ENCODE measurements around the gene RAMP2. TPM values are rescaled to one million over a fixed set of nuclear protein-coding genes. Genes with fewer than 3 reads are reported as not detected.

The RAMP2 gene
- total RNA-seq, 3 donors from 2014 or later (not counting 1 experiment from before 2014, with no cell fraction given) = not detected

DNA sequence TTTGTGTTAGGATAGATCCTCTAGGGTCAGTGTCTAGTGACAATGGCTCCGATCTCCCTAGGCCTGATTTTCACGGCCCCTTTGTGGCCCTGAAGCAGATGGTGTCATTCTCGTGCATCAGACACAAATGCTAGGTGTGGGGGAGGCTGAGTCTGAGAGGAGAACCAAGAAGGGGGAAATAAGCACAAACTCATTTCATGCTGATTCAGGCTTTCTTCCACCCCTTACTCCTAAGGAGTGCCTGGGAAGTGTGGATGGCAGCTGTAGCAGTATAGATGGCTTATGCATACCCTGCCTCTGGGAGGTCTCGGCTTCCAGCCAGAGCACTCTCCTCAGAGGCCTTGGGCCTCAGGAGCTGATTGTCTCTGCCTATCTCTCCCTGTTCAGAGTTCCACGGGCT lies 17.5 kb downstream of the RAMP2 start:
- WGBS (ENCODE audit: insufficient coverage) = 97% methylated on average over 5 of the region's 5 CpGs
- H3K27me3 Mint-ChIP-seq (ENCODE audit: low read depth in 2 of 2) = peaks cover 10 to 28% of the 10 kb centered on the region in 2 donors
- peaks cover 9 to 25% of the 10 kb centered on the region in 2 donors for H3K4me1 Mint-ChIP-seq
- no peaks in the 10 kb centered on the region for H3K36me3 Mint-ChIP-seq
- Histone ChIP-seq H3K27me3 (ENCODE audit: control insufficient read depth, insufficient read depth, low read length) (peaks cover 15% of the 10 kb centered on the region), H3K4me1 (ENCODE audit: control insufficient read depth, insufficient read depth, low read length) (peaks cover 14% of the 10 kb centered on the region), H3K9me3 (ENCODE audit: control insufficient read depth, insufficient read depth, low read length) (no peaks in the 10 kb centered on the region), H3K27ac (ENCODE audit: low read length) (no peak overlapping the region), H3K4me3 (ENCODE audit: low read length) (no peak overlapping the region), H3K36me3 (ENCODE audit: control insufficient read depth, insufficient read depth, low read length) (peaks cover 31% of the 10 kb centered on the region)
- DNase-seq (no peak), ATAC-seq (no peak)
- no peaks in the 10 kb centered on the region for H3K9me3 Mint-ChIP-seq
- no peak overlapping the region for H3K4me3 Mint-ChIP-seq
- intact Hi-C loops (cut with micrococcal nuclease) = no loop called here
- TF ChIP-seq, protein P1, sequence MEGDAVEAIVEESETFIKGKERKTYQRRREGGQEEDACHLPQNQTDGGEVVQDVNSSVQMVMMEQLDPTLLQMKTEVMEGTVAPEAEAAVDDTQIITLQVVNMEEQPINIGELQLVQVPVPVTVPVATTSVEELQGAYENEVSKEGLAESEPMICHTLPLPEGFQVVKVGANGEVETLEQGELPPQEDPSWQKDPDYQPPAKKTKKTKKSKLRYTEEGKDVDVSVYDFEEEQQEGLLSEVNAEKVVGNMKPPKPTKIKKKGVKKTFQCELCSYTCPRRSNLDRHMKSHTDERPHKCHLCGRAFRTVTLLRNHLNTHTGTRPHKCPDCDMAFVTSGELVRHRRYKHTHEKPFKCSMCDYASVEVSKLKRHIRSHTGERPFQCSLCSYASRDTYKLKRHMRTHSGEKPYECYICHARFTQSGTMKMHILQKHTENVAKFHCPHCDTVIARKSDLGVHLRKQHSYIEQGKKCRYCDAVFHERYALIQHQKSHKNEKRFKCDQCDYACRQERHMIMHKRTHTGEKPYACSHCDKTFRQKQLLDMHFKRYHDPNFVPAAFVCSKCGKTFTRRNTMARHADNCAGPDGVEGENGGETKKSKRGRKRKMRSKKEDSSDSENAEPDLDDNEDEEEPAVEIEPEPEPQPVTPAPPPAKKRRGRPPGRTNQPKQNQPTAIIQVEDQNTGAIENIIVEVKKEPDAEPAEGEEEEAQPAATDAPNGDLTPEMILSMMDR (IDR thresholded peaks at IDR 0.05) = no peak
- H3K27ac Mint-ChIP-seq = no peak overlapping the region

DNA sequence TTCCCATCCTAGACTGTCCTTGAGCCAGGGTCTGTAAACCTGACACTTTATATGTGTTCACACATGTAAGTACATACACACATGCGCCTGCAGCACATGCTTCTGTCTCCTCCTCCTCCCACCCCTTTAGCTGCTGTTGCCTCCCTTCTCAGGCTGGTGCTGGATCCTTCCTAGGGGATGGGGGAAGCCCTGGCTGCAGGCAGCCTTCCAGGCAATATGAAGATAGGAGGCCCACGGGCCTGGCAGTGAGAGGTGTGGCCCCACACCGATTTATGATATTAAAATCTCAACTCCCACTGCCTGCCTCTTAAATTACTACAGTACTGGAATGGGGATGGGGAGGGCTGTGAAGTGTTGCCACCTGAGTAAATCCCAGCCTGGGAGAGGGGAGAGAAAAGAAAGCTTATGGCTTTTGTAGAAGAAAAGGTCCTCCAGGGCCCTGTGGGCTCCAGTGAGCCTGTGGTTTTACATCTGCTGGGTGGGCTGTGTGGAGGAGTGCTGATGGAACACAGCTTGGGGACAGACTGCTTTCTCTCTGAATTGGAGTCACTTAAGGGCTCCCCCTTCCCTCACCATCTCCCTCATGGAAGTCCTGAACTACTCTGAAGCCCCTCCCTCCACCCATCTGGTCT lies 18.4 kb downstream of the RAMP2 start:
- peak overlapping the region; percentile 21 for H3K4me3 Mint-ChIP-seq
- H3K27me3 ChIP-seq (ENCODE audit: control insufficient read depth, insufficient read depth, low read length) = peaks cover 24% of the 10 kb centered on the region
- DNase-seq = no peak
- peaks cover 31% of the 10 kb centered on the region for H3K36me3 ChIP-seq (ENCODE audit: control insufficient read depth, insufficient read depth, low read length)
- H3K4me1 Mint-ChIP-seq = peaks cover under 1 to 19% of the 10 kb centered on the region in 2 donors
- TF ChIP-seq, protein P1 (IDR thresholded peaks at IDR 0.05) = no peak
- H3K4me1 ChIP-seq (ENCODE audit: control insufficient read depth, insufficient read depth, low read length) = peaks cover 8% of the 10 kb centered on the region
- H3K27me3 Mint-ChIP-seq (ENCODE audit: low read depth in 2 of 2) = peaks cover 19 to 33% of the 10 kb centered on the region in 2 donors
- H3K9me3 ChIP-seq (ENCODE audit: control insufficient read depth, insufficient read depth, low read length) = no peaks in the 10 kb centered on the region
- intact Hi-C loops (cut with micrococcal nuclease) = no loop called here
- H3K9me3 Mint-ChIP-seq = no peaks in the 10 kb centered on the region
- ATAC-seq = no peak
- no peak overlapping the region for H3K27ac Mint-ChIP-seq
- WGBS (ENCODE audit: insufficient coverage) = 100% methylated on average over 1 of the region's 3 CpGs
- H3K4me3 ChIP-seq (ENCODE audit: low read length) = no peak overlapping the region
- no peaks in the 10 kb centered on the region for H3K36me3 Mint-ChIP-seq
- H3K27ac ChIP-seq (ENCODE audit: low read length) = no peak overlapping the region

DNA sequence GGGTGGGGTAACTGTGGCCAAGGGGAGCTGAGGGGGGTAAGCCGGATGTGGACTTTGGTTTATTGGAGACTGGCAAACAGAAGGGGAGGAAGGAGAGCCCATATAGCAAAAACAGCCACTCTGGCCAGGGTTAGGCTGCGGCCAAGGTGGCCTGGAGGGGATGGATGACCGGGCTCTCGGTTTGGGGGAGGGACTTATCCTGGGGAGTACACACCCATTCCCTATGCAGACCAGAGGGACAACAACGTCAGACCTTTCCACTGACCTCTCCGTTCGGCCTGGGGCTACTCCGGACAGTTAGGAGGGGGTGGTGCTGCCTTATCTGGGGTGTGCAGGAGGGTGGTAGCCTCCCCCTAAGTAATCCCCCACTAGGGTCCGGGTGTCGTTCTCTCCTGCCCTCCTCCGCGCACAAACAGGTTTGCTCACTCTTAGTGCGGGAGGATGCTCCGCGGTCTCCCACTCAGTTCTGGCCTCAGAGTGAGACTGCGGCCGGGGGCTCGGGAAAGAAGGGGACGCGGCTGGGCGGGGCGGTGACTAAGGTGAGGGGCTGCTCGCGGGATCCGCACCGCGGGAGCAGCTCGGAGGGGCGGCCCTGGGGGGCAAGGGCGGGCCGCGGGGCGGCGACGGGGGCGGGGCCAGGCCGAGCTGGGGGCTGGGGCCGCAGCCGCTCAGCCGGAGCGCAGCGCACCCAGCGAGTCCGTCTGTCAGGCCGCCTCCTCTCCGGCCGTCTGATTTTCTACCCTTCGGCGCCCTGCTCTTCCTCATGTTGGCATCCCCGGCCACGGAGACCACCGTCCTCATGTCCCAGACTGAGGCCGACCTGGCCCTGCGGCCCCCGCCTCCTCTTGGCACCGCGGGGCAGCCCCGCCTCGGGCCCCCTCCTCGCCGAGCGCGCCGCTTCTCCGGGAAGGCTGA lies 19.2 kb downstream of the RAMP2 start, which contains the start of gene WNK4:
Gene WNK4 (plus strand): TSS at position 675 of the 915 bp plus-strand sequence. CDS start 89 bp downstream, at position 764.
- intact Hi-C loops (cut with micrococcal nuclease) = no loop called here
- Histone ChIP-seq H3K27me3 (ENCODE audit: control insufficient read depth, insufficient read depth, low read length) (peaks cover 28% of the 10 kb centered on the region), H3K27ac (ENCODE audit: low read length) (no peak within 1 kb of the TSS), H3K36me3 (ENCODE audit: control insufficient read depth, insufficient read depth, low read length) (peaks cover 31% of the 10 kb centered on the region), H3K9me3 (ENCODE audit: control insufficient read depth, insufficient read depth, low read length) (no peaks in the 10 kb centered on the region), H3K4me1 (ENCODE audit: control insufficient read depth, insufficient read depth, low read length) (peaks cover 8% of the 10 kb centered on the region), H3K4me3 (ENCODE audit: low read length) (no peak within 1 kb of the TSS)
- Mint-ChIP-seq H3K9me3 (no peaks in the 10 kb centered on the region), H3K36me3 (no peaks in the 10 kb centered on the region), H3K27ac (no peak within 1 kb of the TSS), H3K4me3 (peak within 1 kb of the TSS; percentile 21), H3K27me3 (ENCODE audit: low read depth in 2 of 2) (peaks cover 19 to 33% of the 10 kb centered on the region in 2 donors), H3K4me1 (peaks cover 0 to 18% of the 10 kb centered on the region in 2 donors)
- DNase-seq (no peak), ATAC-seq (peak in 1 of 3 donors; percentile 44)
- 16% methylated on average over 61 of the region's 65 CpGs for WGBS (ENCODE audit: insufficient coverage)
- TF ChIP-seq, protein P1 (IDR thresholded peaks at IDR 0.05) = no peak
